GM18520 (cell line): ENCODE data around the gene CCDC192.
"Not testable (repeated sequence)": the region's sequence is repeated elsewhere in the genome, so short reads cannot be mapped to it uniquely, and the experiment has no call there.

Experiments used
- ATAC-seq: cut with Tn5 transposase; IDR thresholded peaks from one replicate; pipeline ENCODE4 v1.9.1; 2021; ENCODE audit not compliant: unreplicated experiment

CCDC192 gene

DNA sequence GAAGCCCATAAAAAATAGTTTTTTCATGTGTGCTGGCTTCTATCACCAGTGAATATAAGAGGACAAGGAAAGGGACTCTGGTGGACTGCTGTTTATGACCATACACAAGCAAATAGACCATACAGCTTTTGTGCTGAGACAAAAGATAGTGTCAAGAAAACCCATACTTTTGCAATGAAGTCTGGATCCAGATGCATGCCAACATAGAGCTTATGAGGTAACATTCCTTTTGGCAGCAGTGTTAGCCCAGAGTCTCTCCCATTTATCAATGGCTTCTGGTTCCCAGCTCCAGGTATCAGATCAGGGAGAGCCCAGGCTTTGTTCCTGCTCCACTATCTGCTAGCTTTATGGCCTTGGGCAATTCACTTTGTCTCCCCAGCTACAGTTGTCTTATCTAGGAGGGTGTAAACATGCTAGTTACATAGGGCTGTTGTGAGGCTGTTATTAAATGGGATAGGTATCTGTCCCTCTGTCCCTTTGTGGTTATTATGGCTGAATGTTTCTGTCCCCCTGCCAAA is 55.6 kb downstream of the CCDC192 start:
- no peak for ATAC-seq

DNA sequence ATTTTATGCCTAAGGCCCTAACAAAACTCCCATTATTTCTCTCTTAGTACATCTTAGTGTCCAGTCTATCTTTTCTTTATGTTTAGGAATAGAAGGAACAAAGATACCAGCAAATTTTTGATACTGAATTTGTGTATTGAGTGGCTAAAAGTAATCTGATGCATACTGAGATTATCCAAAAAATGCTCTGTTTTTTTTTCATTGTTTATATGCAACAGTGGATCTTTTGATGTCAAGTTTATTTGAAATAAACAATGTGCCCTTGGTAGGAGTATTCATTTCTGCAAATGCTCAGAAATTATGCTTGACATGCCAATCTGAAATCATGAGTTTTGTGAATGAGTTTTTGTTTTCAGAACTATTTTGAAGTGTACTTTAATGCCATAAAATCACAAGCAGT is 58.7 kb downstream of the CCDC192 start:
- no peak for ATAC-seq

DNA sequence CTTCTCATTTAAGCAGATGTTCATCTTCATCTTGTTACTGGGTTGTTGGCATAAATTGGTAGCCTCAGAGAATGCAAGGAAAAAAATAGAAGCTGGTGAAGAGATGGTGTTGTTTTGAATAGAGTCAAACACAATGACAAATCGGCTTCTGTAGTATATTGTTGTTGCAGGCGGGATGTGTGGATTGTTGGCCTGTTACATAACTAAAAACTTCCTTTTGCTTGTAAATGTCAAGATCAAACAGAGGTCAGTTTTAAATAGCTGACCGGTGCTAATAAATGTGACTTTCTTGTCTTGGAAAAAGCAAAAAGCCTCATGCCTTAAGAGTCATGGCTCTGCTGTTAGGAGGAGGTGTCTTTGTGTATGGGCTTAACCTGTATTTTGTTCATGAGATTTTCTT is 59.2 kb downstream of the CCDC192 start:
- ATAC-seq = no peak

DNA sequence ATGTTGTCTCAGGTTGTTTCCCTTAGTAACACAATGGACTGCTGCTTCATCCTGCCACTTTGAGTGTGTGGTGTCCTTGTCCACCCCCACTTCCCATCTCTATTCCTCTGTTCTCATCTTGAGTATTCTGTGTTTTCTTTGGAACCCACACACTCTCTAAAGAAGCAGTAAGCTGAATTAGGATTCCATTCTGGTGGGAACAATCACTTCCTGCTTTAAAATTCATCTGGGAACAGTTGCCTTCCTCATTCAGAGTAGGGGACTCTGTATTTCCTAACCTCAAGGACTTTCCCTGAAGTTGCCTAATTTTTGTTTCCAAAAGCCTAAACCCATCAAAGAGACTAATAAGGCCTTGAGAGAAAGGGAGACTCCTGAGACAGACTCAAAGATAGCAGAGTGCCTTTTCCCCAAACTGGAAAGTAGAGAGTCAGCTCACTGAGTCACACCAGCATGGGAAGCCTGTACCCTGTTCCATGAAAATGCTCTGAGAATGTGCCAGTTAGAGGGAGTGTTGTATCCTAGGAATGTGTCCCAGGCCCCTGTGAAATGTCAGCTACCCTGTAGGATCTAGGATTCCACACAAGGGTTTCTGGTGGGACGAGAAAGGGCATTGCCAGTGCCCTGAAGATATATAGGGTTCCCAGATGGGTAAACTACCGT is 63.6 kb downstream of the CCDC192 start:
- ATAC-seq = no peak

DNA sequence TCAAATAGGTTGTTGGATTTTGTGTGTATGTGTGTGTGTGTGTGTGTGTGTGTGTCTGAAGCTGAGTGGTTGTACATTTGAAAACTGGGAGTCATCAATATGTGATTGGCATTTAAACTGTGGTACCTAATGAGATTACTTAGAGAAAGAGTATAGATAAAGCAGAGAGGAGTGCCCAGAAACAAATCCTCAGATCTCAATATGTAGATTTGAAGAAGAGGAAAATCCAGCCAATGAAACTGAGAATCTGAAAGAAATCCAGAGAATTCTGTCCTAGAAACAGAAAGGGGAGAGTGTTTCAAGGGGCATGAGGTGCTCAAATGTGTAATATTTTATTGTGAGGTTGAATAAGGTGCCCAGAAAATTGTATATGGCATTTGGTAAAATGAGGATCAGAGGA is 66.2 kb downstream of the CCDC192 start:
- ATAC-seq = no peak

DNA sequence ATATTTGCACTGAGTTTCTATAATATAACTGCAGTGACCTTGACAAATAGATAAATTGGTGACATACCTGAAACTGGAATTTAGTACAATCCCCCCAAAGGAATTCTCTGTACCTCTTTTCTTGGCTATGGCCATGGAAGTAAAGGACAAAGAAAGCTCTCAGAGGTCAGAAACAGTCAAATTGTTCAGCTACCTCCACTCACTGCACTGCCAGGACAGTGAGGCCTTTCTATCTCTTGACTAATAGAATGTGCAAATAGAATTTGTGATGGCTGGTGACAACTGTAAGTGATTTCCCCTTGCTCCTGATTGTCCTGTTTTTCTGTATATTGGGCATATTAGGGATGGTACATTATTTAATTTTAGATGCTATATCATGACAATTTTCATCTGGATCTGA is 67.1 kb downstream of the CCDC192 start:
- no peak for ATAC-seq

- ATAC-seq = no peak
These were observed 69.3 kb downstream of the CCDC192 start for GRCh38 chr5:127772531-127772930.

DNA sequence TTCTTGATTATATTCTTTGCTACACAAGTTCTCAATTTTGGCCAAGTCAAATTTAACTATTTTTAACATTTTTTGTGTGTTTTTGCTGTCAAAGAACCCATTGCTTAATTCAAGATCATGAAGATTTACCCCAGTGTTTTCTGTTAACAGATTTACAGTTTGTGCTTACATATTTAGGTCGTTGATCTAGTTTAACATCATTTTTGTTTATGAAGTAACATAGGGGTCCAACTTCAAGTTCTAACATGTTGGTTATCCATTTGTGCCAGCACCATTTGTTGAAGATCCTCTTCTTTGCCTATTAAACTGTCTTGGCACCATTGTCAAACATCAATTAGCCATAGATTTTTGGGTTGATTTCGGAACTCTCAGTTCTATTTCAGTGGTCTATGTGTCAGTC is 71.0 kb downstream of the CCDC192 start:
- ATAC-seq = no peak

GRCh38 chr5:127776477-127776876 is 73.3 kb downstream of the CCDC192 start:
- no peak for ATAC-seq

GRCh38 chr5:127777957-127778356 is 74.8 kb downstream of the CCDC192 start:
- ATAC-seq = no peak

- ATAC-seq = not testable (repeated sequence)
These were observed 79.3 kb downstream of the CCDC192 start for GRCh38 chr5:127782450-127782849.

- ATAC-seq = peak; percentile 96
These were observed 82.1 kb downstream of the CCDC192 start for GRCh38 chr5:127785098-127785927.

DNA sequence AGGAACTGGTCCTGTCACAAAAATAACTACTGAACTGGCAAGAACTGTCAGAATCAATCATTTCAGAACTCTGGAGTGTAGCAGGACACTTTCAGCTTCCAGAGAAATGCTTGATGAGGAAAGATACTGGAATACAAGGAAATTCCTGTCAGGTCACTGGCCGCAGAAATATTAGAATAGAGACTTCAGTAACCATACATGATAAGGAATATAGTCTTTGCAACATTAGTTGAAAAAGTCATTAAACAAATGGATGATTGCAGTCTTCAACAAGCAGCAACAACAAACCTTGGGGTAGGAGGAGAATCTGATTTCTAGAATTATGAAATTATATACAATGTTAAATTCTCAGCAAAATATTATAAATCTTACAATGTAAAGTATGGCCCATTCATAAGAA is 88.2 kb downstream of the CCDC192 start:
- ATAC-seq = no peak

GRCh38 chr5:127791908-127792307 is 88.7 kb downstream of the CCDC192 start:
- not testable (repeated sequence) for ATAC-seq

DNA sequence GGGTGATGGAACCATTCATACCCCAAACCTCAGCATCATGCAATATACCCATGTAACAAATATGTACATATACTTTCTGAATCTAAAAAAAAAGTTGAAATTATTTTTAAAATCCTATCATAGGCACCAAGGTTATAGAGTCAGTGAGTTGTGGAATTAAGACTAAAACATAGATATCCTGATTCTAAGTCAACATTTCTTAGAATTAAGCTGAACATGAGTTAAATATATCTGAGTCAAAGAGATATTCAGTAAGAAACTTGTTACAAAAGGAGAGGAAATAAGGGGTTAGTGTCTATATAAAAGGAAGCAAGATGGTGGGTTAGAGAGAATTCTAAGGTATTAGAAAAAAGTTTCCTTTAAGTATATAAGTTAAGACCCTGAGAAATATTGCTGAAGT is 89.9 kb downstream of the CCDC192 start:
- no peak for ATAC-seq

DNA sequence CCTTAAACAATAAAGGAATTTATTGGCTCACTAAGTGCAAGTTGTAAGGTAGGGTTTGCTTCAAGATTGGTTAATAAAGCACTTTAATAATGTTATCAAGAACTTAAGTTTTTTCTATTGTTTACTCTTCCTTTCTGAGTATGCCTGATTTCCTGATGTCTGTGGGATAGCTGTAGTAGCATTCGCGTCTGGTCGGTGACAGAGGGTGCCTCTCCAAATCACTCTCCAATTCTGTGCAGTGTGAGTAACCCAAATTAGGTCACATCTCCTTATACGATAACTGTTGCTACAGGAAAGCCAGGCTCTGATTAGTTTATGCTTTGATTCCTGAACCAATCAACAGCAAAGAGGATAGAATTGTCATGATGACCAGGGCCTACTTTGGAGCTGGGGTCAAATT is 90.7 kb downstream of the CCDC192 start:
- ATAC-seq = no peak

DNA sequence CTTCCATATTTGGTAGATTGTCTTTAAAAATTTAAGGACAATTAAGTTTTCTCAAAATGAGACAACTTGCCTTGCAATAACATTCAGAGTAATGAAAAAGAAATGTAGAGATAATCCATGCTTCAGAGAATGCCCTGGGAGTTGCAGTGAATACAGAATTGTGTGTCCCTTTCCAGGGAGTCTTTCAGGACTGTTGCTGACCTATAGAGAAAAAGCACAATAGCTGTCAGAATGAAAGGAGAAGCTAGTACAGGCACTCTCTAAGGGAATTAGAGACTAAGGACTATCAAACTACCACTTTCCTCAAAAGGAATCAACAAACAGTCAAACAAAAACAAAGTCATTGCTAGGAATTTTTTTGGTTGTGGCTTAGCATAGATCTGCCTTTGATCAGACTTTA is 93.0 kb downstream of the CCDC192 start:
- no peak for ATAC-seq

DNA sequence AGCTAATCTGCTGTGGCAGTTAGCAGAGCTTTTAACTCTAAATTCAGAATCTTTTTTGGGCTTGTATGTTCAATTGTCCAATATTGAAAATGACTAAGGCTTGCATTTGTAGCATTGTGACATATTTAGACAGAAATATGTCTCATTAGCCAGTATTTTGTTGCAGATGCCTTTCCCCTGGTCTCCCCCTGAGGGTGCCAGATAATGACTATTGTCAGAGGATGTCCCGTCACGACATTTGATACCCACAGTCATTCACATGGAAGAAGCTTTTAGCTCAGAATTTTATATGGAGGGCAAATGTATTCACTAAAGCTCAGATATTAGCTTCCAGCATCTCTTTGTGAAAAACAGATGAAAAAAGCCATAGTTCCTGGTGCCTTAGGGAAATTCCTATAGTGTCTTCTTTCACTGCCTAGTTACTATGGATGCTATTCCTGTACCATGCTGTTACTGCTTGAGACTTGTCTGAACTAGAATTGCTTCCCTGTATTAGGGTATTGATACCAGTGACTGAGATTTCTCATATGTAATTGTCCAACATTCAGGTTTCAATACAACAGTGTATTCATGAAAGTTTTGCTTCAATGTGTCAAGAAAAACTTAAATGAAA is 96.2 kb downstream of the CCDC192 start:
- ATAC-seq = no peak

DNA sequence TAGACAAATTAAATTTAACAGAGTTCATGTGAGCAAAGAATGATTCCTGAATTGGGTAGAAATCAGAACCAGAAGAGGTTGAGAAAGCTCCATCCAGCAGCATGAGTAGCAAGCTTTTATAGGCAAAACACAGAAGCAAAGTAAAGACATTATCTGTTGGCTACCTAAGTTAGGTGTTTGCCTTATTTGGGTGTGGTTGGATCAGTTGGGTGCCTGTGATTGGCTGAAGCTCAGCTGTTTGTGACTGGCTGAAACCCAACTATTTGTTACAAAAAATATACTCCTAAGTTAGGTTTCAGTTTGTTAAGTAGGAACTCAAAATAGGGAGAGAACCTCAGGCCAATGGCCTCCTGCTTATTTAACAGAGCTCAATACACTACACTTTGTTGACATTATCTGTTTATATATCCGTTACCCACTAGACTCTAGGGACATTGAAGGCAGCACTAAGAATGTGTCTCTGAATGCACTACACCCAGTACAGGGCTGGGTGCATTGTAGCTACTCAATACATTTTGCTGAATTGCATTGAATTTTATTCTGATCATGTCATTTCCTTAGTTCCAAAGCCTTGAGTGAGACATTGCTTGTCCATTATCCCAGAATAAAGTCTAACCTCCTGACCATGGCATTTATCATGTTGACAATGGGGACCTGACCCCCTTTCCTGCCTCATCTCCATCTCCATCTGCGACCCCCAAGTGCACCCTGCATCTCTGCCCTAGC is 98.7 kb downstream of the CCDC192 start:
- ATAC-seq = no peak

GRCh38 chr5:127802477-127802865 is 99.3 kb downstream of the CCDC192 start:
- ATAC-seq = no peak

- ATAC-seq = no peak
These were observed 101.8 kb downstream of the CCDC192 start for GRCh38 chr5:127804886-127805426.
